ENCODE measurements around the gene CPEB4. TPM values are rescaled to one million over a fixed set of nuclear protein-coding genes. Genes with fewer than 3 reads are reported as not detected.

Gene CPEB4
- total and polyA plus RNA-seq, 12 donors, result 34.4 to 381 (median 149) TPM

GRCh38 chr5:173907284-173907683, 19.1 kb downstream of the CPEB4 start:
- 32 to 35% (median 33%) methylated on average over 1 of the region's 1 CpG for WGBS, 4 donors
- intact Hi-C loops (cut with DNase I), result no loop called here
- peak overlapping the region in 1 of 4 donors; percentile 18 for H3K4me3 ChIP-seq
- H3K4me1 ChIP-seq (replicated peaks in 1 of 2), result peaks cover 58 to 91% of the 10 kb centered on the region in 2 donors
- H3K27ac ChIP-seq, result peak overlapping the region in 4 of 5 donors; percentile 28 to 72 (median 56)
- H3K27me3 ChIP-seq, result no peaks in the 10 kb centered on the region
- no peak for TF ChIP-seq POLR2A (IDR thresholded peaks at IDR 0.05)
- TF ChIP-seq CTCF (IDR thresholded peaks at IDR 0.05), result no peak
- no peaks in the 10 kb centered on the region for H3K9me3 ChIP-seq (replicated peaks in 1 of 3)
- H3K36me3 ChIP-seq (replicated peaks in 1 of 2), result peaks cover 0 to 32% of the 10 kb centered on the region in 2 donors
- DNase-seq, result no peak

GRCh38 chr5:173907686-173908371, 19.7 kb downstream of the CPEB4 start:
- H3K27me3 ChIP-seq, result no peaks in the 10 kb centered on the region
- H3K9me3 ChIP-seq (replicated peaks in 1 of 3), result no peaks in the 10 kb centered on the region
- peaks cover 55 to 91% of the 10 kb centered on the region in 2 donors for H3K4me1 ChIP-seq (replicated peaks in 1 of 2)
- H3K4me3 ChIP-seq, result peak overlapping the region in 1 of 4 donors; percentile 18
- DNase-seq, result peak in 1 of 7 donors; percentile 46
- peaks cover 0 to 38% of the 10 kb centered on the region in 2 donors for H3K36me3 ChIP-seq (replicated peaks in 1 of 2)
- intact Hi-C loops (cut with DNase I), result no loop called here
- WGBS, 4 donors, result 45 to 54% (median 49%) methylated on average over 3 of the region's 3 CpGs
- peak overlapping the region in 3 of 5 donors; percentile 50 to 72 (median 61) for H3K27ac ChIP-seq
- no peak for TF ChIP-seq POLR2A (IDR thresholded peaks at IDR 0.05)
- TF ChIP-seq CTCF (IDR thresholded peaks at IDR 0.05), result no peak

GRCh38 chr5:173909199-173909598, 21.1 kb downstream of the CPEB4 start:
- H3K4me3 ChIP-seq, result peak overlapping the region in 1 of 4 donors; percentile 3

GRCh38 chr5:173910215-173910614, 22.1 kb downstream of the CPEB4 start:
- intact Hi-C loops (cut with DNase I), result no loop called here
- peak overlapping the region in 3 of 5 donors; percentile 11 to 72 (median 50) for H3K27ac ChIP-seq
- H3K4me3 ChIP-seq, result no peak overlapping the region
- DNase-seq, result no peak
- H3K9me3 ChIP-seq (replicated peaks in 1 of 3), result no peaks in the 10 kb centered on the region
- no peak for TF ChIP-seq CTCF (IDR thresholded peaks at IDR 0.05)
- TF ChIP-seq POLR2A (IDR thresholded peaks at IDR 0.05), result no peak
- H3K4me1 ChIP-seq (replicated peaks in 1 of 2), result peaks cover 68 to 90% of the 10 kb centered on the region in 2 donors
- H3K27me3 ChIP-seq, result no peaks in the 10 kb centered on the region
- H3K36me3 ChIP-seq (replicated peaks in 1 of 2), result peaks cover 0 to 36% of the 10 kb centered on the region in 2 donors
- WGBS, 4 donors, result 60 to 69% (median 66%) methylated on average over 3 of the region's 3 CpGs

More at GRCh38 chr5:173909199-173909598, 21.1 kb downstream of the CPEB4 start:
- Histone ChIP-seq H3K4me1 (replicated peaks in 1 of 2) (peaks cover 59 to 90% of the 10 kb centered on the region in 2 donors), H3K27ac (peak overlapping the region in 4 of 5 donors; percentile 19 to 72 (median 49)), H3K36me3 (replicated peaks in 1 of 2) (peaks cover 0 to 44% of the 10 kb centered on the region in 2 donors), H3K9me3 (replicated peaks in 1 of 3) (no peaks in the 10 kb centered on the region), H3K27me3 (no peaks in the 10 kb centered on the region)
- WGBS, 4 donors, result 8 to 13% (median 12%) methylated on average over 3 of the region's 3 CpGs
- TF ChIP-seq POLR2A (IDR thresholded peaks at IDR 0.05), result no peak
- no peak for TF ChIP-seq CTCF (IDR thresholded peaks at IDR 0.05)
- intact Hi-C loops (cut with DNase I), result no loop called here
- peak in 2 of 7 donors; percentile 59 to 61 for DNase-seq

Data from adrenal gland (tissue), 12 donors.